Esophagus squamous epithelium (tissue), 4 donors: Measurements from ENCODE around the gene RPL19.

ENCODE experiments used
- CTCF ChIP-seq, 6 experiments: fragments of 450-650 bp in 4 of 6; fragments of 200-600 bp in 2 of 6; sonication (generic) in 2 of 6; IDR thresholded peaks; one replicate each; pipeline ENCODE4 v1.5.1; 2016 to 2019; ENCODE audit warnings: antibody characterized with exemption in 6 of 6, mild to moderate bottlenecking in 4 of 6, moderate library complexity in 4 of 6
- POLR2A ChIP-seq, 4 donors: fragments of 450-650 bp; IDR thresholded peaks; one replicate each; pipeline ENCODE4 v1.6.1; 2017; ENCODE audit warnings: antibody characterized with exemption in 4 of 4, mild to moderate bottlenecking in 4 of 4, moderate library complexity in 3 of 4

- TF ChIP-seq CTCF (IDR thresholded peaks at IDR 0.05) (no peak), POLR2A (IDR thresholded peaks at IDR 0.05) (no peak)
Observed at GRCh38 chr17:39158623-39159022, 41.5 kb upstream of the RPL19 start.
